Progenitor cell of endocrine pancreas (in vitro differentiated cells): Measurements from ENCODE around the gene CDK5. TPM values are rescaled to one million over a fixed set of nuclear protein-coding genes. Genes with fewer than 3 reads are reported as not detected.

Experiments
- DNase-seq: peaks from one replicate; pipeline ENCODE4 v3.0.0; 2021; ENCODE audit warnings: low spot score; ENCODE audit not compliant: unreplicated experiment
- H3K27ac Mint-ChIP-seq: 2 replicates; pipeline ENCODE4 v1.8.0; 2021; ENCODE audit warnings: mild to moderate bottlenecking, moderate library complexity, mixed read lengths
- H3K27me3 Mint-ChIP-seq: 2 replicates; pipeline ENCODE4 v1.8.0; 2021; ENCODE audit warnings: mixed read lengths
- H3K36me3 Mint-ChIP-seq: 2 replicates; pipeline ENCODE4 v1.8.0; 2022; ENCODE audit warnings: mixed read lengths; ENCODE audit not compliant: insufficient read depth
- H3K4me1 Mint-ChIP-seq: 2 replicates; pipeline ENCODE4 v1.8.0; 2021; ENCODE audit warnings: low read depth, mixed read lengths
- H3K4me3 Mint-ChIP-seq: 2 replicates; pipeline ENCODE4 v1.8.0; 2021; ENCODE audit warnings: low read depth, mild to moderate bottlenecking, moderate library complexity, mixed read lengths
- H3K9me3 Mint-ChIP-seq: 2 replicates; pipeline ENCODE4 v1.8.0; 2021; ENCODE audit warnings: low read depth, mixed read lengths
- CTCF ChIP-seq: fragments of 200-600 bp; sonication (generic); IDR thresholded peaks from one replicate; pipeline ENCODE4 v1.5.0; 2021; ENCODE audit warnings: antibody characterized with exemption, mild to moderate bottlenecking; ENCODE audit not compliant: unreplicated experiment
- total RNA-seq: library from RNA; stranded (reverse); gene quantifications from 2 replicates; pipeline ENCODE4 v1.2.1, GENCODE V29; 2021

Gene CDK5
- total RNA-seq, 1 donor from 2014 or later: 24.9 TPM

GRCh38 chr7:151038951-151039849, 18.5 kb downstream of the CDK5 start:
- H3K36me3 Mint-ChIP-seq: no peaks in the 10 kb centered on the region
- no peaks in the 10 kb centered on the region for H3K9me3 Mint-ChIP-seq
- H3K27me3 Mint-ChIP-seq: no peaks in the 10 kb centered on the region
- no peak for TF ChIP-seq CTCF
- no peaks in the 10 kb centered on the region for H3K4me1 Mint-ChIP-seq
- no peak overlapping the region for H3K27ac Mint-ChIP-seq
- DNase-seq: no peak
- H3K4me3 Mint-ChIP-seq: no peak overlapping the region

- no peak overlapping the region for H3K27ac Mint-ChIP-seq
- H3K4me1 Mint-ChIP-seq: no peaks in the 10 kb centered on the region
- no peaks in the 10 kb centered on the region for H3K9me3 Mint-ChIP-seq
- DNase-seq: no peak
- TF ChIP-seq CTCF: no peak
- H3K4me3 Mint-ChIP-seq: no peak overlapping the region
- H3K27me3 Mint-ChIP-seq: no peaks in the 10 kb centered on the region
- H3K36me3 Mint-ChIP-seq: no peaks in the 10 kb centered on the region
Measured at GRCh38 chr7:151035902-151036301, 21.8 kb downstream of the CDK5 start.

GRCh38 chr7:151035026-151035717, 22.5 kb downstream of the CDK5 start:
- Mint-ChIP-seq H3K9me3 (no peaks in the 10 kb centered on the region), H3K4me3 (no peak overlapping the region), H3K27me3 (no peaks in the 10 kb centered on the region), H3K36me3 (no peaks in the 10 kb centered on the region), H3K4me1 (no peaks in the 10 kb centered on the region), H3K27ac (no peak overlapping the region)
- no peak for DNase-seq
- TF ChIP-seq CTCF: no peak

GRCh38 chr7:151034312-151035025, 23.2 kb downstream of the CDK5 start:
- H3K36me3 Mint-ChIP-seq: no peaks in the 10 kb centered on the region
- H3K27me3 Mint-ChIP-seq: no peaks in the 10 kb centered on the region
- H3K4me1 Mint-ChIP-seq: no peaks in the 10 kb centered on the region
- H3K4me3 Mint-ChIP-seq: no peak overlapping the region
- no peak for DNase-seq
- H3K9me3 Mint-ChIP-seq: no peaks in the 10 kb centered on the region
- H3K27ac Mint-ChIP-seq: no peak overlapping the region
- TF ChIP-seq CTCF: no peak

GRCh38 chr7:151033864-151034249, 23.8 kb downstream of the CDK5 start:
- Mint-ChIP-seq H3K36me3 (no peaks in the 10 kb centered on the region), H3K9me3 (no peaks in the 10 kb centered on the region), H3K4me1 (peaks cover 3% of the 10 kb centered on the region), H3K27me3 (no peaks in the 10 kb centered on the region), H3K27ac (no peak overlapping the region), H3K4me3 (no peak overlapping the region)
- TF ChIP-seq CTCF: no peak
- no peak for DNase-seq
